Measurements from ENCODE around the gene DCXR.

DNA sequence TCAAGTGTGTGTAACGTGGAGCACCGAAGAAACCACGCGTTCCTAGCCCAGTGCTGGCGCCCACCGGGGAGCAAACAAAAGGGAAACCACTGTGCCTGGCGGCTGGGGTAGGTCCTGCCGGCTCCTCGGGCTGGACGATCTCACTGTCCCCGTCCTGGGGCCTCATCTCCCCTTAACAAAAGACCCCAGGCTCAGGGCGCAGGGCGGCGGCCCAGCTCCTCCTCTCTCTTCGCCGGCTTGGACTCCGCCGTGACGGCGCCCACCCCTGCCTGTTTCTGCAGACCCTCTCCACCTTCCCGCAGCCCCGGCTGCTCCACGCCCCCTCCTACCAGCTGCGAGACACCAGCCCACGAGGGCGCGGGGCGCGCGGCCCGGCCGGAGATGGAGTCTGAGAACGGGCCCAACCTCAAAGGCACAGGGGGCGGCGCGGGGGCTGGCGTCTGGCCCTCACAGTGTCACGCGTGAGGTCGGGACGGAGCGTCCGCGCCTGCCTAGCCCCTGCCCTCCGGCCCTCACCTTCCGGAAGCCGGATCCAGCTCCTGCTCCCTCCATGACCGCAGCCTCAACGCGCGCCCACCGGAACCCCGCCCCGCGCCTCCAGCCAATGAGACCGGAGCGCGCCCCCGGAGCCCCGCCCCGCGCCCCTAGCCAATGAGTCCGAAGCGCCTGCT is 15.1 kb downstream of the DCXR start, which contains the start of gene CENPX:
- TF ChIP-seq CTCF (IDR thresholded peaks at IDR 0.05; ENCODE audit: low read length) (no peak), EZH2 (IDR thresholded peaks at IDR 0.05; ENCODE audit: borderline replicate concordance, low read length) (no peak)

Data from OCI-LY1 (cell line).